PC-9 (cell line): ENCODE measurements around the gene MACROD2.

Source experiments
- CTCF ChIP-seq: fragments of 200-600 bp; sonication (generic); conservative IDR thresholded peaks from 2 replicates; pipeline ENCODE4 v1.6.1; 2017; ENCODE audit warnings: mixed run types, antibody characterized with exemption, mild to moderate bottlenecking, moderate library complexity
- EZH2 ChIP-seq: fragments of 200-600 bp; sonication (generic); IDR thresholded peaks from 2 replicates; pipeline ENCODE4 v1.8.0; 2017; ENCODE audit warnings: antibody characterized with exemption, low read depth

GRCh38 chr20:15515691-15516090 is 1520.4 kb downstream of the MACROD2 start:
- TF ChIP-seq CTCF, result no peak
- no peak for TF ChIP-seq EZH2
